ENCODE data around the gene IMMP1L.

IMMP1L gene

DNA sequence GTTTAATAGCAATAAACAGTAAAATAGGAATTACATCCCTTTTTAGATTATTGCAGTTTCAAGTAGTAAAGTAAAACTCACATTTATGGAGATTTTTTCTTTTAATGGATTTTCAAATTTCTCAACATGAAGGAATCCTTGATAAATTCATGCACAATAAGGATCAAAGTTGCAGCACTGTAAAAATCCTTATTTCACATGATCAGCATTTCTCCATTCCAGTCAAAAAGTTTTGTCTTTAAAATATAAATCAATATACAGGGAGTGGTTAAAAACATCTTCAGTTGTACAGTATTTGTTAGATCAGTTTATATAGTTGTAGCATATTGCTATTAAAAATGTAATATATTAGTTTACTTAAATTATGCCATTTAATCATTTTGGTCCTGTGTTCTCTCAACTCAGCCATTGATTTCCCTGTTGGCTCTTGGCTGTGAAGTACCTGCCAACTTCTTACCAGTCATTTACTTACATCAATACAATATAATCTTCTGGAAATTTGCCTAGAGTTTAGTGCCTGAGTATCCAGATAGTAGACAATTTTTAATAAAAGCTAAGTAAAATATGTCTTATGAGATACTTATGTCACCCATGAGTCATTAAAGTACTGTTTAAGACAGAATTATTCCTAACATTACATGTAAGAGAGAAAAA lies 12.2 kb upstream of the IMMP1L start:
- no peak overlapping the region for H3K27ac ChIP-seq (ENCODE audit: low read depth, low read length)
- H2BK120ac ChIP-seq (ENCODE audit: insufficient read depth, low read length, poor library complexity), result no peak overlapping the region
- no peak overlapping the region for H2AK5ac ChIP-seq (ENCODE audit: low read length)
- no peak overlapping the region for H3K9ac ChIP-seq (ENCODE audit: low read length)
- DNase-seq, result no peak
- no peak overlapping the region for H2BK12ac ChIP-seq (ENCODE audit: low read length)
- H3K4me2 ChIP-seq (ENCODE audit: low read length), result no peak overlapping the region
- no peak overlapping the region for H2BK5ac ChIP-seq (ENCODE audit: low read depth, low read length, poor library complexity)
- H3K23ac ChIP-seq (ENCODE audit: low read length), result no peak overlapping the region
- no peaks in the 10 kb centered on the region for H3K27me3 ChIP-seq (ENCODE audit: insufficient read depth, low read length)
- H3K4me1 ChIP-seq (ENCODE audit: control insufficient read depth in 1 of 2, insufficient read depth in 2 of 2, low read length in 2 of 2), result no peaks in the 10 kb centered on the region
- H4K8ac ChIP-seq (ENCODE audit: low read depth, low read length), result no peak overlapping the region
- no peak overlapping the region for H2AFZ ChIP-seq (ENCODE audit: insufficient read depth, low read length, poor library complexity)
- no peak overlapping the region for H4K12ac ChIP-seq (ENCODE audit: low read depth, low read length)
- no peak overlapping the region for H4K91ac ChIP-seq (ENCODE audit: low read depth, low read length)
- H3K14ac ChIP-seq (ENCODE audit: low read length), result no peak overlapping the region
- no peak overlapping the region for H3K4ac ChIP-seq (ENCODE audit: low read depth, low read length)
- H3K18ac ChIP-seq (ENCODE audit: low read length), result no peak overlapping the region
- H3K79me1 ChIP-seq (ENCODE audit: low read length), result no peaks in the 10 kb centered on the region
- no peak overlapping the region for H3K4me3 ChIP-seq (ENCODE audit: low read depth, low read length)
- no peaks in the 10 kb centered on the region for H3K9me3 ChIP-seq (ENCODE audit: insufficient read depth, low read depth, low read length)
- no peaks in the 10 kb centered on the region for H3K79me2 ChIP-seq (ENCODE audit: control insufficient read depth, insufficient read depth, low read length, poor library complexity)
- no peaks in the 10 kb centered on the region for H3K36me3 ChIP-seq (ENCODE audit: control insufficient read depth in 1 of 2, insufficient read depth in 2 of 2, low read length in 2 of 2)

- H3K79me1 ChIP-seq (ENCODE audit: low read length), result peaks cover 4% of the 10 kb centered on the region
- H3K4me2 ChIP-seq (ENCODE audit: low read length), result no peak overlapping the region
- H3K4me3 ChIP-seq (ENCODE audit: low read depth, low read length), result no peak overlapping the region
- no peak overlapping the region for H2AFZ ChIP-seq (ENCODE audit: insufficient read depth, low read length, poor library complexity)
- H3K9ac ChIP-seq (ENCODE audit: low read length), result no peak overlapping the region
- no CpG with 5 or more reads among the region's 6 CpGs for WGBS (ENCODE audit: extremely low coverage, insufficient coverage, insufficient read length)
- no peak overlapping the region for H2BK5ac ChIP-seq (ENCODE audit: low read depth, low read length, poor library complexity)
- H2AK5ac ChIP-seq (ENCODE audit: low read length), result no peak overlapping the region
- no peak overlapping the region for H3K18ac ChIP-seq (ENCODE audit: low read length)
- H4K8ac ChIP-seq (ENCODE audit: low read depth, low read length), result no peak overlapping the region
- no peaks in the 10 kb centered on the region for H3K36me3 ChIP-seq (ENCODE audit: control insufficient read depth in 1 of 2, insufficient read depth in 2 of 2, low read length in 2 of 2)
- H2BK12ac ChIP-seq (ENCODE audit: low read length), result no peak overlapping the region
- no peak overlapping the region for H4K12ac ChIP-seq (ENCODE audit: low read depth, low read length)
- DNase-seq, result no peak
- H3K14ac ChIP-seq (ENCODE audit: low read length), result no peak overlapping the region
- no peak overlapping the region for H3K27ac ChIP-seq (ENCODE audit: low read depth, low read length)
- H3K27me3 ChIP-seq (ENCODE audit: insufficient read depth, low read length), result no peaks in the 10 kb centered on the region
- no peaks in the 10 kb centered on the region for H3K4me1 ChIP-seq (ENCODE audit: control insufficient read depth in 1 of 2, insufficient read depth in 2 of 2, low read length in 2 of 2)
- H3K9me3 ChIP-seq (ENCODE audit: insufficient read depth, low read depth, low read length), result peaks cover 2% of the 10 kb centered on the region
- no peak overlapping the region for H4K91ac ChIP-seq (ENCODE audit: low read depth, low read length)
- no peak overlapping the region for H3K4ac ChIP-seq (ENCODE audit: low read depth, low read length)
- peaks cover 2% of the 10 kb centered on the region for H3K79me2 ChIP-seq (ENCODE audit: control insufficient read depth, insufficient read depth, low read length, poor library complexity)
- H3K23ac ChIP-seq (ENCODE audit: low read length), result no peak overlapping the region
- no peak overlapping the region for H2BK120ac ChIP-seq (ENCODE audit: insufficient read depth, low read length, poor library complexity)
These were observed 2.7 kb upstream of the IMMP1L start for GRCh38 chr11:31512117-31512516.

DNA sequence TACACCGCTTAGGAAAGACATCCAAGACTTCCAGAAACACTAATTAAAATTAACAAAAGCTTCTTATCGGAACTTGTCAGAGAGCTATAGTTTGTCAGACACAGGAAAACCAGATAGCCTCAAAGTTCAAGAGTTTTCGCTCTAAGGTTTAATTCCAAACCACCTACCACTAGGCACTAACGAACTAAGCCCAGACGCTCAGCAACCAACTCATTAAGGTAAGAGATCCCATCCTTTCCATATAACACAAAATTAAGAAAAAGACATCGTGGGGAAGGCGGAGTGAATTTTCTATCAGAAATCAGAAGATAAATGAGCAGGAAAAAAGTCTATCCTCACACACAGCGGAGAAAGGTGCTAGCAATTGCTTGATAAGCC lies 382 bp downstream of the IMMP1L start:
- Histone ChIP-seq H3K4me1 (ENCODE audit: control insufficient read depth in 1 of 2, insufficient read depth in 2 of 2, low read length in 2 of 2) (no peaks in the 10 kb centered on the region), H2BK5ac (ENCODE audit: low read depth, low read length, poor library complexity) (no peak overlapping the region), H3K14ac (ENCODE audit: low read length) (no peak overlapping the region), H2BK120ac (ENCODE audit: insufficient read depth, low read length, poor library complexity) (no peak overlapping the region), H3K4me2 (ENCODE audit: low read length) (peak overlapping the region; percentile 64), H4K12ac (ENCODE audit: low read depth, low read length) (no peak overlapping the region), H3K27ac (ENCODE audit: low read depth, low read length) (no peak overlapping the region), H3K9ac (ENCODE audit: low read length) (peak overlapping the region; percentile 24), H3K36me3 (ENCODE audit: control insufficient read depth in 1 of 2, insufficient read depth in 2 of 2, low read length in 2 of 2) (no peaks in the 10 kb centered on the region), H3K79me1 (ENCODE audit: low read length) (peaks cover 4% of the 10 kb centered on the region), H4K91ac (ENCODE audit: low read depth, low read length) (no peak overlapping the region), H4K8ac (ENCODE audit: low read depth, low read length) (no peak overlapping the region), H2AK5ac (ENCODE audit: low read length) (no peak overlapping the region), H3K79me2 (ENCODE audit: control insufficient read depth, insufficient read depth, low read length, poor library complexity) (peaks cover 2% of the 10 kb centered on the region), H3K23ac (ENCODE audit: low read length) (no peak overlapping the region), H3K18ac (ENCODE audit: low read length) (no peak overlapping the region), H2BK12ac (ENCODE audit: low read length) (no peak overlapping the region), H3K27me3 (ENCODE audit: insufficient read depth, low read length) (no peaks in the 10 kb centered on the region), H3K4ac (ENCODE audit: low read depth, low read length) (no peak overlapping the region), H3K9me3 (ENCODE audit: insufficient read depth, low read depth, low read length) (peaks cover 3% of the 10 kb centered on the region), H3K4me3 (ENCODE audit: low read depth, low read length) (peak overlapping the region; percentile 72), H2AFZ (ENCODE audit: insufficient read depth, low read length, poor library complexity) (no peak overlapping the region)
- WGBS (ENCODE audit: extremely low coverage, insufficient coverage, insufficient read length), result no CpG with 5 or more reads among the region's 8 CpGs
- DNase-seq, result peak in 1 of 2 donors; percentile 41

GRCh38 chr11:31500560-31500959 lies 8.9 kb downstream of the IMMP1L start:
- Histone ChIP-seq H3K79me1 (ENCODE audit: low read length) (no peaks in the 10 kb centered on the region), H2BK5ac (ENCODE audit: low read depth, low read length, poor library complexity) (no peak overlapping the region), H4K91ac (ENCODE audit: low read depth, low read length) (no peak overlapping the region), H2AFZ (ENCODE audit: insufficient read depth, low read length, poor library complexity) (no peak overlapping the region), H3K27me3 (ENCODE audit: insufficient read depth, low read length) (no peaks in the 10 kb centered on the region), H2AK5ac (ENCODE audit: low read length) (no peak overlapping the region), H3K27ac (ENCODE audit: low read depth, low read length) (no peak overlapping the region), H3K79me2 (ENCODE audit: control insufficient read depth, insufficient read depth, low read length, poor library complexity) (no peaks in the 10 kb centered on the region), H3K4me1 (ENCODE audit: control insufficient read depth in 1 of 2, insufficient read depth in 2 of 2, low read length in 2 of 2) (no peaks in the 10 kb centered on the region), H3K9ac (ENCODE audit: low read length) (no peak overlapping the region), H3K4me3 (ENCODE audit: low read depth, low read length) (no peak overlapping the region), H4K12ac (ENCODE audit: low read depth, low read length) (no peak overlapping the region), H3K23ac (ENCODE audit: low read length) (no peak overlapping the region), H3K9me3 (ENCODE audit: insufficient read depth, low read depth, low read length) (no peaks in the 10 kb centered on the region), H3K14ac (ENCODE audit: low read length) (no peak overlapping the region), H2BK120ac (ENCODE audit: insufficient read depth, low read length, poor library complexity) (no peak overlapping the region), H3K36me3 (ENCODE audit: control insufficient read depth in 1 of 2, insufficient read depth in 2 of 2, low read length in 2 of 2) (no peaks in the 10 kb centered on the region), H3K18ac (ENCODE audit: low read length) (no peak overlapping the region), H2BK12ac (ENCODE audit: low read length) (no peak overlapping the region), H3K4ac (ENCODE audit: low read depth, low read length) (no peak overlapping the region), H4K8ac (ENCODE audit: low read depth, low read length) (no peak overlapping the region), H3K4me2 (ENCODE audit: low read length) (no peak overlapping the region)
- DNase-seq, result no peak
- no CpG with 5 or more reads among the region's 2 CpGs for WGBS (ENCODE audit: extremely low coverage, insufficient coverage, insufficient read length)

All from trophoblast cell (in vitro differentiated cells and primary cell).